GM12878 (cell line): ENCODE data around the gene SLC24A4. TPM values are rescaled to one million over a fixed set of nuclear protein-coding genes. Genes with fewer than 3 reads are reported as not detected.

Experiments used
- KDM1A ChIP-seq: fragments of 200-600 bp; sonication (generic); IDR thresholded peaks from 2 replicates; pipeline ENCODE4 v1.6.1; 2016; ENCODE audit warnings: borderline replicate concordance
- KLF5 ChIP-seq: fragments of 450-650 bp; IDR thresholded peaks from 2 replicates; pipeline ENCODE4 v1.6.1; 2014; ENCODE audit warnings: mild to moderate bottlenecking; ENCODE audit not compliant: partially characterized antibody
- NR2C1 ChIP-seq: fragments of 450-650 bp; IDR thresholded peaks from 2 replicates; pipeline ENCODE4 v1.6.1; 2017; ENCODE audit warnings: antibody characterized with exemption, mild to moderate bottlenecking, moderate library complexity
- PML ChIP-seq: IDR thresholded peaks from 2 replicates; pipeline ENCODE4 v1.6.1; 2012; ENCODE audit warnings: low read length, inconsistent platforms
- RBBP5 ChIP-seq: fragments of 200-600 bp; sonication (generic); conservative IDR thresholded peaks from 2 replicates; pipeline ENCODE4 v1.6.1; 2016
- SIN3A ChIP-seq: IDR thresholded peaks from 2 replicates; pipeline ENCODE4 v1.6.1; 2012; ENCODE audit warnings: low read depth, low read length, improper control_type of control experiment
- SRF ChIP-seq, 2 experiments: IDR thresholded peaks; 2 replicates each; pipeline ENCODE4 v1.6.1; 2011; ENCODE audit warnings: low read depth in 2 of 2, low read length in 2 of 2, mild to moderate bottlenecking in 1 of 2, moderate library complexity in 1 of 2
- TARDBP ChIP-seq: IDR thresholded peaks from 2 replicates; pipeline ENCODE4 v1.6.1; 2016; ENCODE audit warnings: borderline replicate concordance
- ZNF274 ChIP-seq: IDR thresholded peaks from one replicate; pipeline ENCODE4 v1.8.0; 2011; ENCODE audit not compliant: insufficient read length, insufficient read depth
- polyA plus RNA-seq, 11 experiments: library from polyadenylated mRNA; depleted of rRNA in 4 of 11; unstranded in 6 of 11; stranded (reverse) in 5 of 11; fragments of >200 nt; fragmentation: Nextera tagmentation in 4 of 11; fragmentation: Illumina TruSeq in 1 of 11; extraction: Ambion mirVana in 4 of 11; extraction: Trizol in 1 of 11; gene quantifications; 1 replicate in 1 of 11; 2 replicates in 10 of 11; pipeline versions ENCODE4 v1.2.1 to v1.2.3, GENCODE V29; 2011 to 2016; ENCODE audit warnings: inconsistent platforms in 2 of 11, missing spikeins in 2 of 11, low read depth in 1 of 11
- total RNA-seq, 4 experiments: library from RNA; depleted of rRNA in 3 of 4; stranded (reverse); fragments of >200 nt in 3 of 4; fragmentation: Illumina TruSeq in 1 of 4; extraction: Trizol in 1 of 4; gene quantifications; 2 replicates each; pipeline versions ENCODE4 v1.2.1 to v1.2.3, GENCODE V29; 2013 to 2021
- TF ChIP-seq, protein P1 (sequence below): fragments of 450-650 bp; IDR thresholded peaks from 2 replicates; pipeline ENCODE4 v1.6.1; 2017; ENCODE audit warnings: low read depth, mild to moderate bottlenecking, moderate library complexity
- TF ChIP-seq, protein P2 (sequence below): fragments of 450-650 bp; IDR thresholded peaks from 2 replicates; pipeline ENCODE4 v1.6.1; 2018; ENCODE audit warnings: borderline replicate concordance, mild to moderate bottlenecking; ENCODE audit not compliant: partially characterized antibody
- TF ChIP-seq, protein P3 (sequence below): IDR thresholded peaks from 2 replicates; pipeline ENCODE4 v1.6.1; 2011; ENCODE audit warnings: borderline replicate concordance, low read depth, mild to moderate bottlenecking, moderate library complexity, mixed read lengths, low read length; ENCODE audit not compliant: insufficient read depth; ENCODE audit errors: extremely low read length
- TF ChIP-seq, protein P4 (sequence below): fragments of 450-650 bp; formaldehyde crosslinking; IDR thresholded peaks from 2 replicates; pipeline ENCODE4 v1.4.0; 2020; ENCODE audit warnings: mild to moderate bottlenecking, moderate library complexity
- TF ChIP-seq, protein P5 (sequence below), 3 experiments: IDR thresholded peaks in 2 of 3; conservative IDR thresholded peaks in 1 of 3; 2 replicates each; pipeline ENCODE4 v1.5.1; 2011; ENCODE audit warnings: low read depth in 3 of 3, low read length in 3 of 3, mild to moderate bottlenecking in 3 of 3, control low read depth in 2 of 3, moderate library complexity in 2 of 3, inconsistent platforms in 1 of 3, mixed read lengths in 1 of 3; ENCODE audit not compliant: control insufficient read depth in 2 of 3, insufficient read depth in 1 of 3; ENCODE audit errors: extremely low read depth in 1 of 3

Gene SLC24A4
- total and polyA plus RNA-seq, 10 of the 15 experiments (the other 5 are each of a cell fraction or from before 2014, with no cell fraction given) = under 0.01 to 0.46 (median 0.04) TPM; not detected in 5

DNA sequence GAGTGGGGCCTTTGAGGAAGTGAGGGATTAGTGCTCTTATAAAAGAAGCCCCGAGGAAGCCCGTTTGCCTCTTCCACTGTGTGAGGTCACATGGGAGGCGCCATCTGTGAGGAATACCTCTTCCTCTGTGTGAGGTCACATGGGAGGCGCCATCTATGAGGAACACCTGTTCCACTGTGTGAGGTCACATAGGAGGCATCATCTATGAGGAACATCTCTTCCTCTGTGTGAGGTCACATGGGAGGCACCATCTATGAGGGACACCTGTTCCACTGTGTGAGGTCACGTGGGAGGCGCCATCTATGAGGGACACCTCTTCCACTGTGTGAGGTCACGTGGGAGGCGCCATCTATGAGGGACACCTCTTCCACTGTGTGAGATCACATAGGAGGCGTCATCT, 69.7 kb downstream of the SLC24A4 start (continued):
- TF ChIP-seq, protein P1, sequence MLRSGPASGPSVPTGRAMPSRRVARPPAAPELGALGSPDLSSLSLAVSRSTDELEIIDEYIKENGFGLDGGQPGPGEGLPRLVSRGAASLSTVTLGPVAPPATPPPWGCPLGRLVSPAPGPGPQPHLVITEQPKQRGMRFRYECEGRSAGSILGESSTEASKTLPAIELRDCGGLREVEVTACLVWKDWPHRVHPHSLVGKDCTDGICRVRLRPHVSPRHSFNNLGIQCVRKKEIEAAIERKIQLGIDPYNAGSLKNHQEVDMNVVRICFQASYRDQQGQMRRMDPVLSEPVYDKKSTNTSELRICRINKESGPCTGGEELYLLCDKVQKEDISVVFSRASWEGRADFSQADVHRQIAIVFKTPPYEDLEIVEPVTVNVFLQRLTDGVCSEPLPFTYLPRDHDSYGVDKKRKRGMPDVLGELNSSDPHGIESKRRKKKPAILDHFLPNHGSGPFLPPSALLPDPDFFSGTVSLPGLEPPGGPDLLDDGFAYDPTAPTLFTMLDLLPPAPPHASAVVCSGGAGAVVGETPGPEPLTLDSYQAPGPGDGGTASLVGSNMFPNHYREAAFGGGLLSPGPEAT = no peak
- TF ChIP-seq, protein P2, sequence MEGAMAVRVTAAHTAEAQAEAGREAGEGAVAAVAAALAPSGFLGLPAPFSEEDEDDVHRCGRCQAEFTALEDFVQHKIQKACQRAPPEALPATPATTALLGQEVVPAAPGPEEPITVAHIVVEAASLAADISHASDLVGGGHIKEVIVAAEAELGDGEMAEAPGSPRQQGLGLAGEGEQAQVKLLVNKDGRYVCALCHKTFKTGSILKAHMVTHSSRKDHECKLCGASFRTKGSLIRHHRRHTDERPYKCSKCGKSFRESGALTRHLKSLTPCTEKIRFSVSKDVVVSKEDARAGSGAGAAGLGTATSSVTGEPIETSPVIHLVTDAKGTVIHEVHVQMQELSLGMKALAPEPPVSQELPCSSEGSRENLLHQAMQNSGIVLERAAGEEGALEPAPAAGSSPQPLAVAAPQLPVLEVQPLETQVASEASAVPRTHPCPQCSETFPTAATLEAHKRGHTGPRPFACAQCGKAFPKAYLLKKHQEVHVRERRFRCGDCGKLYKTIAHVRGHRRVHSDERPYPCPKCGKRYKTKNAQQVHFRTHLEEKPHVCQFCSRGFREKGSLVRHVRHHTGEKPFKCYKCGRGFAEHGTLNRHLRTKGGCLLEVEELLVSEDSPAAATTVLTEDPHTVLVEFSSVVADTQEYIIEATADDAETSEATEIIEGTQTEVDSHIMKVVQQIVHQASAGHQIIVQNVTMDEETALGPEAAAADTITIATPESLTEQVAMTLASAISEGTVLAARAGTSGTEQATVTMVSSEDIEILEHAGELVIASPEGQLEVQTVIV = no peak
- TF ChIP-seq KDM1A = no peak
- TF ChIP-seq ZNF274 = no peak
- TF ChIP-seq NR2C1 = no peak
- TF ChIP-seq SIN3A = no peak
- TF ChIP-seq TARDBP = no peak
- TF ChIP-seq, protein P3, sequence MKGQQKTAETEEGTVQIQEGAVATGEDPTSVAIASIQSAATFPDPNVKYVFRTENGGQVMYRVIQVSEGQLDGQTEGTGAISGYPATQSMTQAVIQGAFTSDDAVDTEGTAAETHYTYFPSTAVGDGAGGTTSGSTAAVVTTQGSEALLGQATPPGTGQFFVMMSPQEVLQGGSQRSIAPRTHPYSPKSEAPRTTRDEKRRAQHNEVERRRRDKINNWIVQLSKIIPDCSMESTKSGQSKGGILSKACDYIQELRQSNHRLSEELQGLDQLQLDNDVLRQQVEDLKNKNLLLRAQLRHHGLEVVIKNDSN = no peak
- TF ChIP-seq, protein P4, sequence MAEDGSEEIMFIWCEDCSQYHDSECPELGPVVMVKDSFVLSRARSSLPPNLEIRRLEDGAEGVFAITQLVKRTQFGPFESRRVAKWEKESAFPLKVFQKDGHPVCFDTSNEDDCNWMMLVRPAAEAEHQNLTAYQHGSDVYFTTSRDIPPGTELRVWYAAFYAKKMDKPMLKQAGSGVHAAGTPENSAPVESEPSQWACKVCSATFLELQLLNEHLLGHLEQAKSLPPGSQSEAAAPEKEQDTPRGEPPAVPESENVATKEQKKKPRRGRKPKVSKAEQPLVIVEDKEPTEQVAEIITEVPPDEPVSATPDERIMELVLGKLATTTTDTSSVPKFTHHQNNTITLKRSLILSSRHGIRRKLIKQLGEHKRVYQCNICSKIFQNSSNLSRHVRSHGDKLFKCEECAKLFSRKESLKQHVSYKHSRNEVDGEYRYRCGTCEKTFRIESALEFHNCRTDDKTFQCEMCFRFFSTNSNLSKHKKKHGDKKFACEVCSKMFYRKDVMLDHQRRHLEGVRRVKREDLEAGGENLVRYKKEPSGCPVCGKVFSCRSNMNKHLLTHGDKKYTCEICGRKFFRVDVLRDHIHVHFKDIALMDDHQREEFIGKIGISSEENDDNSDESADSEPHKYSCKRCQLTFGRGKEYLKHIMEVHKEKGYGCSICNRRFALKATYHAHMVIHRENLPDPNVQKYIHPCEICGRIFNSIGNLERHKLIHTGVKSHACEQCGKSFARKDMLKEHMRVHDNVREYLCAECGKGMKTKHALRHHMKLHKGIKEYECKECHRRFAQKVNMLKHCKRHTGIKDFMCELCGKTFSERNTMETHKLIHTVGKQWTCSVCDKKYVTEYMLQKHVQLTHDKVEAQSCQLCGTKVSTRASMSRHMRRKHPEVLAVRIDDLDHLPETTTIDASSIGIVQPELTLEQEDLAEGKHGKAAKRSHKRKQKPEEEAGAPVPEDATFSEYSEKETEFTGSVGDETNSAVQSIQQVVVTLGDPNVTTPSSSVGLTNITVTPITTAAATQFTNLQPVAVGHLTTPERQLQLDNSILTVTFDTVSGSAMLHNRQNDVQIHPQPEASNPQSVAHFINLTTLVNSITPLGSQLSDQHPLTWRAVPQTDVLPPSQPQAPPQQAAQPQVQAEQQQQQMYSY (CRISPR knock-in tag) = no peak
- no peak for TF ChIP-seq RBBP5
- no peak for TF ChIP-seq KLF5
- no peak for TF ChIP-seq SRF (IDR thresholded peaks at IDR 0.05; ENCODE audit: low read depth in 2 of 2, low read length in 2 of 2)
- TF ChIP-seq, protein P5, sequence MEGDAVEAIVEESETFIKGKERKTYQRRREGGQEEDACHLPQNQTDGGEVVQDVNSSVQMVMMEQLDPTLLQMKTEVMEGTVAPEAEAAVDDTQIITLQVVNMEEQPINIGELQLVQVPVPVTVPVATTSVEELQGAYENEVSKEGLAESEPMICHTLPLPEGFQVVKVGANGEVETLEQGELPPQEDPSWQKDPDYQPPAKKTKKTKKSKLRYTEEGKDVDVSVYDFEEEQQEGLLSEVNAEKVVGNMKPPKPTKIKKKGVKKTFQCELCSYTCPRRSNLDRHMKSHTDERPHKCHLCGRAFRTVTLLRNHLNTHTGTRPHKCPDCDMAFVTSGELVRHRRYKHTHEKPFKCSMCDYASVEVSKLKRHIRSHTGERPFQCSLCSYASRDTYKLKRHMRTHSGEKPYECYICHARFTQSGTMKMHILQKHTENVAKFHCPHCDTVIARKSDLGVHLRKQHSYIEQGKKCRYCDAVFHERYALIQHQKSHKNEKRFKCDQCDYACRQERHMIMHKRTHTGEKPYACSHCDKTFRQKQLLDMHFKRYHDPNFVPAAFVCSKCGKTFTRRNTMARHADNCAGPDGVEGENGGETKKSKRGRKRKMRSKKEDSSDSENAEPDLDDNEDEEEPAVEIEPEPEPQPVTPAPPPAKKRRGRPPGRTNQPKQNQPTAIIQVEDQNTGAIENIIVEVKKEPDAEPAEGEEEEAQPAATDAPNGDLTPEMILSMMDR (IDR thresholded peaks at IDR 0.05 in 2 of 3, conservative IDR thresholded peaks at IDR 0.05 in 1 of 3; ENCODE audit: control insufficient read depth in 2 of 3, extremely low read depth in 1 of 3, insufficient read depth in 1 of 3, low read depth in 3 of 3, low read length in 3 of 3) = no peak
- no peak for TF ChIP-seq PML
